HCT116 (cell line): ENCODE measurements around the gene CRIP2.

Source experiments
- CBX3 ChIP-seq: IDR thresholded peaks from 2 replicates; pipeline ENCODE4 v1.6.1; 2012; ENCODE audit warnings: low read depth
- EZH2 ChIP-seq: fragments of 200-600 bp; sonication (generic); IDR thresholded peaks from 2 replicates; pipeline ENCODE4 v1.6.1; 2017; ENCODE audit warnings: antibody characterized with exemption, mixed run types
- JUND ChIP-seq: IDR thresholded peaks from 2 replicates; pipeline ENCODE4 v1.6.1; 2012
- POLR2A ChIP-seq: IDR thresholded peaks from 2 replicates; pipeline ENCODE4 v1.7.0; 2011; ENCODE audit warnings: borderline replicate concordance; ENCODE audit not compliant: insufficient read depth, insufficient read length; ENCODE audit errors: extremely low read depth
- POLR2AphosphoS5 ChIP-seq: IDR thresholded peaks from 2 replicates; pipeline ENCODE4 v1.6.1; 2011; ENCODE audit warnings: mild to moderate bottlenecking, low read depth, low read length, moderate library complexity
- TCF7L2 ChIP-seq: IDR thresholded peaks from 2 replicates; pipeline ENCODE4 v1.7.0; 2011; ENCODE audit warnings: borderline replicate concordance, inconsistent platforms; ENCODE audit not compliant: insufficient read depth, insufficient read length; ENCODE audit errors: extremely low read depth
- ZNF274 ChIP-seq: fragments of 200-500 bp; sonication (Bioruptor generic); IDR thresholded peaks from 2 replicates; pipeline ENCODE4 v1.6.1; 2014; ENCODE audit warnings: mild to moderate bottlenecking, low read depth, low read length, inconsistent platforms
- TF ChIP-seq, protein P1 (sequence below), 3 experiments: fragments of 200-600 bp in 1 of 3; sonication (generic) in 1 of 3; IDR thresholded peaks in 2 of 3; conservative IDR thresholded peaks in 1 of 3; 2 replicates each; pipeline ENCODE4 v1.5.1; 2012 to 2017; ENCODE audit warnings: low read depth in 2 of 3, low read length in 2 of 3, antibody characterized with exemption in 1 of 3, borderline replicate concordance in 1 of 3, control low read depth in 1 of 3, mild to moderate bottlenecking in 1 of 3, mixed read lengths in 1 of 3, mixed run types in 1 of 3, moderate library complexity in 1 of 3; ENCODE audit not compliant: insufficient read depth in 1 of 3
- TF ChIP-seq, protein P2 (sequence below): IDR thresholded peaks from 2 replicates; pipeline ENCODE4 v1.6.1; 2011; ENCODE audit warnings: mild to moderate bottlenecking, low read length, moderate library complexity; ENCODE audit not compliant: insufficient replicate concordance; ENCODE audit errors: extremely low read depth

DNA sequence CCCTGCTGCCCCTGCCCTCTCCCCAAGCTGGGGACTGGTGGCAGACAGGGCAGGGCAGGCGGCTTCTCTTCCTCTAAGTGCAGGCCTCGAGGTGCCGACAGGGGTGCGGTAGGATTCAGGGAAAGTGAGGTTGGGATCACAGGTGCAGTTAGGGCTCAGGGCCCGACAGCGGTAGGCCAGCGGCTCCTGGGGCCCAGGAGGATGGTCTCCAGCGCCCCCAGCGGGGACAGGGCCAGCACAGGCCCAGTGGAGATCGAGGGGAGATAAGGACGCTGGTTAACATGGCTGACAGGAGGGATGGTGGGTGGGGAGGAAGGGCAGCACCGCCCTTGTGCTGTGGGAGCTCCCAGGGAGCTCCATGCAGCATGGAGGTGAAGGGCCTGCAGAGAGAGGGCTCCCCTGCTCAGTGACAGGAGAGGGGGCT lies 11.1 kb downstream of the CRIP2 start:
- TF ChIP-seq, protein P1, sequence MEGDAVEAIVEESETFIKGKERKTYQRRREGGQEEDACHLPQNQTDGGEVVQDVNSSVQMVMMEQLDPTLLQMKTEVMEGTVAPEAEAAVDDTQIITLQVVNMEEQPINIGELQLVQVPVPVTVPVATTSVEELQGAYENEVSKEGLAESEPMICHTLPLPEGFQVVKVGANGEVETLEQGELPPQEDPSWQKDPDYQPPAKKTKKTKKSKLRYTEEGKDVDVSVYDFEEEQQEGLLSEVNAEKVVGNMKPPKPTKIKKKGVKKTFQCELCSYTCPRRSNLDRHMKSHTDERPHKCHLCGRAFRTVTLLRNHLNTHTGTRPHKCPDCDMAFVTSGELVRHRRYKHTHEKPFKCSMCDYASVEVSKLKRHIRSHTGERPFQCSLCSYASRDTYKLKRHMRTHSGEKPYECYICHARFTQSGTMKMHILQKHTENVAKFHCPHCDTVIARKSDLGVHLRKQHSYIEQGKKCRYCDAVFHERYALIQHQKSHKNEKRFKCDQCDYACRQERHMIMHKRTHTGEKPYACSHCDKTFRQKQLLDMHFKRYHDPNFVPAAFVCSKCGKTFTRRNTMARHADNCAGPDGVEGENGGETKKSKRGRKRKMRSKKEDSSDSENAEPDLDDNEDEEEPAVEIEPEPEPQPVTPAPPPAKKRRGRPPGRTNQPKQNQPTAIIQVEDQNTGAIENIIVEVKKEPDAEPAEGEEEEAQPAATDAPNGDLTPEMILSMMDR (IDR thresholded peaks at IDR 0.05 in 2 of 3, conservative IDR thresholded peaks at IDR 0.05 in 1 of 3; ENCODE audit: borderline replicate concordance in 1 of 3, insufficient read depth in 1 of 3, low read depth in 2 of 3, low read length in 2 of 3): peak in 1 of 3 experiments; percentile 8; a peak in 2 of 6 replicates
- TF ChIP-seq POLR2A (no peak), EZH2 (no peak), POLR2AphosphoS5 (no peak), TCF7L2 (no peak), CBX3 (no peak), ZNF274 (no peak), JUND (no peak)
- TF ChIP-seq, protein P2, sequence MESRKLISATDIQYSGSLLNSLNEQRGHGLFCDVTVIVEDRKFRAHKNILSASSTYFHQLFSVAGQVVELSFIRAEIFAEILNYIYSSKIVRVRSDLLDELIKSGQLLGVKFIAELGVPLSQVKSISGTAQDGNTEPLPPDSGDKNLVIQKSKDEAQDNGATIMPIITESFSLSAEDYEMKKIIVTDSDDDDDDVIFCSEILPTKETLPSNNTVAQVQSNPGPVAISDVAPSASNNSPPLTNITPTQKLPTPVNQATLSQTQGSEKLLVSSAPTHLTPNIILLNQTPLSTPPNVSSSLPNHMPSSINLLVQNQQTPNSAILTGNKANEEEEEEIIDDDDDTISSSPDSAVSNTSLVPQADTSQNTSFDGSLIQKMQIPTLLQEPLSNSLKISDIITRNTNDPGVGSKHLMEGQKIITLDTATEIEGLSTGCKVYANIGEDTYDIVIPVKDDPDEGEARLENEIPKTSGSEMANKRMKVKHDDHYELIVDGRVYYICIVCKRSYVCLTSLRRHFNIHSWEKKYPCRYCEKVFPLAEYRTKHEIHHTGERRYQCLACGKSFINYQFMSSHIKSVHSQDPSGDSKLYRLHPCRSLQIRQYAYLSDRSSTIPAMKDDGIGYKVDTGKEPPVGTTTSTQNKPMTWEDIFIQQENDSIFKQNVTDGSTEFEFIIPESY: no peak
